Karpas-422 (cell line): ENCODE data around the gene JMJD7. TPM values are rescaled to one million over a fixed set of nuclear protein-coding genes. Genes with fewer than 3 reads are reported as not detected.
A peak's percentile ranks its signal among the peaks of the same experiment; 100 is the strongest.

Source experiments
- DNase-seq: peaks from one replicate; pipeline ENCODE4 v3.0.0-alpha.2; 2015
- H2AFZ ChIP-seq: fragments of 200-600 bp; sonication (generic); 2 replicates; pipeline ENCODE4 v1.6.1; 2014; ENCODE audit warnings: antibody characterized with exemption, low read length, mixed read lengths
- H3K27ac ChIP-seq: fragments of 200-600 bp; sonication (generic); 2 replicates; pipeline ENCODE4 v1.5.1; 2014; ENCODE audit warnings: mild to moderate bottlenecking, low read length, moderate library complexity
- H3K27me3 ChIP-seq: fragments of 200-600 bp; sonication (generic); 2 replicates; pipeline ENCODE4 v1.6.1; 2014; ENCODE audit warnings: low read length, mixed read lengths
- H3K36me3 ChIP-seq: fragments of 200-600 bp; sonication (generic); 2 replicates; pipeline ENCODE4 v1.6.1; 2014; ENCODE audit warnings: low read length, mixed read lengths; ENCODE audit not compliant: insufficient read depth
- H3K4me1 ChIP-seq: fragments of 200-600 bp; sonication (generic); 2 replicates; pipeline ENCODE4 v1.6.1; 2014; ENCODE audit warnings: mild to moderate bottlenecking, low read length, mixed read lengths
- H3K4me2 ChIP-seq: fragments of 200-600 bp; sonication (generic); 2 replicates; pipeline ENCODE4 v1.6.1; 2014; ENCODE audit warnings: low read length, low read depth, mild to moderate bottlenecking; ENCODE audit not compliant: poor library complexity, severe bottlenecking
- H3K4me3 ChIP-seq: fragments of 200-600 bp; sonication (generic); 2 replicates; pipeline ENCODE4 v1.5.1; 2014; ENCODE audit warnings: mild to moderate bottlenecking, antibody characterized with exemption, low read length, mixed read lengths
- H3K79me2 ChIP-seq: fragments of 200-600 bp; sonication (generic); 2 replicates; pipeline ENCODE4 v1.6.1; 2014; ENCODE audit warnings: mild to moderate bottlenecking, low read length, mixed read lengths
- H3K9ac ChIP-seq: fragments of 200-600 bp; sonication (generic); 2 replicates; pipeline ENCODE4 v1.6.0; 2014; ENCODE audit warnings: low read length
- H3K9me2 ChIP-seq: fragments of 200-600 bp; sonication (generic), shearing (Covaris generic); replicated peaks from 2 replicates; pipeline ENCODE4 v1.6.0; 2014; ENCODE audit warnings: mild to moderate bottlenecking, low read length, moderate library complexity; ENCODE audit not compliant: insufficient read depth
- H3K9me3 ChIP-seq: fragments of 300-700, 200-600 bp; sonication (generic); 2 replicates; pipeline ENCODE4 v1.6.1; 2014; ENCODE audit warnings: low read length, mixed read lengths
- H4K20me1 ChIP-seq: fragments of 200-600 bp; sonication (generic); 2 replicates; pipeline ENCODE4 v1.6.1; 2014; ENCODE audit warnings: mild to moderate bottlenecking, antibody characterized with exemption, low read length, low read depth; ENCODE audit not compliant: insufficient read depth
- total RNA-seq: library from RNA; depleted of rRNA; stranded (reverse); fragments of >200 nt; shearing (Covaris generic); gene quantifications from 2 replicates; pipeline ENCODE4 v1.2.3, GENCODE V29; 2014; ENCODE audit warnings: low replicate concordance; rRNA removed

Gene JMJD7
- 2.8 and 9.2 TPM in 2 replicates for total RNA-seq

DNA sequence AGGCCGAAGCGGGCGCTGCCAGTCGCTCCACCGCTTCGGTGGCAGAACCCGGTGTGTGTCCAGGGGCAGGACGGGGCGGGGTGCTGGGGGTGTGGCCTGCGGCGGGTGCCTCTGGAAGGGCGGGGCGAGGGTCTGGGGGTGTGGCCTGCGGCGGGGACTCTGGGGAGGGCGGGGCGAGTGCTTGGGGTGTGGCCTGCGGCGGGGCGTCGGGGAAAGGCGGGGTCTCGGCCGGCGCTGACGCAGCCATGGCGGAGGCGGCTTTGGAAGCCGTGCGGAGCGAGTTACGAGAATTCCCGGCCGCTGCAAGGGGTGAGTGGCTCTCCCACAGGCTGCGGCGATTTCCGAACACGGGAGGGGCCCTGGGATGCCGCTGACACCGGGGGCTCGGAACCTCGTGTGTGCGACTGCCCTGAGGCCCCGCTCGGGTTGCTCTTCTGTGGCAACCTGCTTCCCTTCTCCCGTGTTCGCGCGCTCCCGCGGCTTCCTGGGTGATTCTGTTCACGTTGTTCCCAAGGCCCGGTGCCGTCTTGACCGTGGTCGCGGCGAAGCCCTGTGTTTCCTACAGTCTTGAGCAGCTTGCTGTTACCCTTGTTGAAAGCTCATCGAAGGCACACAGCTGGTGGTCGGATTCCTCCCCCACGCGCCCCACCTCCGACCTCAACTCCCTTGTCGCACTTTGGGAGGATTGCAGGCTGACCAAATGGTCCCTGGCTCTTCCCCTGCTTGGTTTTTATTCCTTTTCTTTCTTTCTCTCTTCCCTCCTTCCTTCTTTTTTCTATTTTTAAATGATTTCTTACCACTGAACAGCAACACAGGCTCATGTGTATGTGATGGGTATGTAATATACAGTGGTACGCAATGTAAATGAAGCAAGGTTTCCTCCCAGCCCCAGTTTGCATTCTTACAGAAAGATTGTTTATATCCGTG is at the start of gene JMJD7:
Gene JMJD7 (plus strand): TSS at position 213 of the 927 bp plus-strand sequence. CDS start 33 bp downstream, at position 246.
- peaks cover 20% of the 10 kb centered on the region for H3K4me1 ChIP-seq

DNA sequence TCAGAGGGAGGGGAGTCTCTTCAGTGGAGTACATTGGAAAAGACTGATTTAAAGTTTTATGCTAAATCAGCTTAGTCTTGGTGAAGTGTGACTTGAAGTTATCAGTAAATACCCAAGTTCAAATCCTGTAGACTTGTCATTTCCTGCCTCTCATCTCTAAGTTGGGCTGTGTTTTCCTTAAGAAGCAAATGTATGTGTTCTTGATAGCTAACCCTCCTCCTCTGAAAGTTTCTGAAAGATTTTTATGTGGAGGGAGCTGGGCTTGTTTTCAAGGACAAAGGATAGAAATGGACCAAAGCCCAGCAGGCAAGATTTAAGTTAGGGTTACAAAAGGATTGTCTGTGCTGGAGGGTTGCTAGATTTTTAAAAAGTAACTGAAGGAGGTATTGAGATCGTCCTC is 49.4 kb upstream of the JMJD7 start:
- Histone ChIP-seq H3K9me2 (no peaks in the 10 kb centered on the region), H2AFZ (no peak overlapping the region), H3K4me2 (peak overlapping the region; percentile 96), H3K36me3 (0 out of 2 replicates have a peak, but pooled peaks cover 3% of the 10 kb centered on the region), H3K4me1 (peaks cover 81% of the 10 kb centered on the region), H3K27me3 (no peaks in the 10 kb centered on the region), H4K20me1 (no peaks in the 10 kb centered on the region), H3K27ac (peak overlapping the region; percentile 8), H3K9ac (no peak overlapping the region), H3K9me3 (no peaks in the 10 kb centered on the region), H3K79me2 (peaks cover 84% of the 10 kb centered on the region), H3K4me3 (no peak overlapping the region)
- DNase-seq, result no peak

More for the DNA sequence above, at the start of gene JMJD7:
- peak within 1 kb of the TSS; percentile 84 for H3K4me2 ChIP-seq
- no peaks in the 10 kb centered on the region for H3K36me3 ChIP-seq
- no peaks in the 10 kb centered on the region for H3K9me3 ChIP-seq
- H3K27me3 ChIP-seq, result no peaks in the 10 kb centered on the region
- H3K9me2 ChIP-seq, result no peaks in the 10 kb centered on the region
- H3K4me3 ChIP-seq, result peak within 1 kb of the TSS; percentile 78
- H2AFZ ChIP-seq, result peak within 1 kb of the TSS; percentile 41; the same call in 1 of the 2 replicates
- peak within 1 kb of the TSS; percentile 74 for H3K9ac ChIP-seq
- DNase-seq, result peak; percentile 95
- H4K20me1 ChIP-seq, result no peaks in the 10 kb centered on the region
- H3K79me2 ChIP-seq, result no peaks in the 10 kb centered on the region
- H3K27ac ChIP-seq, result no peak within 1 kb of the TSS

GRCh38 chr15:41779662-41780157 is 48.2 kb upstream of the JMJD7 start:
- Histone ChIP-seq H4K20me1 (no peaks in the 10 kb centered on the region), H3K4me1 (peaks cover 77% of the 10 kb centered on the region), H3K79me2 (peaks cover 93% of the 10 kb centered on the region), H3K9ac (peak overlapping the region; percentile 15), H3K9me2 (no peaks in the 10 kb centered on the region), H3K36me3 (0 out of 2 replicates have a peak, but pooled peaks cover 3% of the 10 kb centered on the region), H3K4me2 (peak overlapping the region; percentile 8), H3K4me3 (no peak overlapping the region), H3K9me3 (no peaks in the 10 kb centered on the region), H3K27me3 (no peaks in the 10 kb centered on the region), H2AFZ (no peak overlapping the region), H3K27ac (peak overlapping the region; percentile 22)
- no peak for DNase-seq

GRCh38 chr15:41780266-41780665 is 47.6 kb upstream of the JMJD7 start:
- peaks cover 76% of the 10 kb centered on the region for H3K4me1 ChIP-seq
- H3K9ac ChIP-seq, result peak overlapping the region; percentile 15; the same call in 1 of the 2 replicates
- no peaks in the 10 kb centered on the region for H3K27me3 ChIP-seq
- H3K36me3 ChIP-seq, result 0 out of 2 replicates have a peak, but pooled peaks cover 3% of the 10 kb centered on the region
- peak overlapping the region; percentile 22 for H3K27ac ChIP-seq
- H3K4me2 ChIP-seq, result peak overlapping the region; percentile 8
- no peaks in the 10 kb centered on the region for H4K20me1 ChIP-seq
- H2AFZ ChIP-seq, result no peak overlapping the region
- peaks cover 94% of the 10 kb centered on the region for H3K79me2 ChIP-seq
- H3K9me2 ChIP-seq, result no peaks in the 10 kb centered on the region
- no peak overlapping the region for H3K4me3 ChIP-seq
- DNase-seq, result no peak
- no peaks in the 10 kb centered on the region for H3K9me3 ChIP-seq

GRCh38 chr15:41780727-41781126 is 47.2 kb upstream of the JMJD7 start:
- H3K9me3 ChIP-seq, result no peaks in the 10 kb centered on the region
- no peak overlapping the region for H3K27ac ChIP-seq
- no peak overlapping the region for H2AFZ ChIP-seq
- no peaks in the 10 kb centered on the region for H3K27me3 ChIP-seq
- H3K36me3 ChIP-seq, result 0 out of 2 replicates have a peak, but pooled peaks cover 3% of the 10 kb centered on the region
- no peak overlapping the region for H3K4me3 ChIP-seq
- H3K9me2 ChIP-seq, result no peaks in the 10 kb centered on the region
- no peak overlapping the region for H3K4me2 ChIP-seq
- no peaks in the 10 kb centered on the region for H4K20me1 ChIP-seq
- DNase-seq, result no peak
- peaks cover 94% of the 10 kb centered on the region for H3K79me2 ChIP-seq
- peaks cover 71% of the 10 kb centered on the region for H3K4me1 ChIP-seq
- H3K9ac ChIP-seq, result no peak overlapping the region

DNA sequence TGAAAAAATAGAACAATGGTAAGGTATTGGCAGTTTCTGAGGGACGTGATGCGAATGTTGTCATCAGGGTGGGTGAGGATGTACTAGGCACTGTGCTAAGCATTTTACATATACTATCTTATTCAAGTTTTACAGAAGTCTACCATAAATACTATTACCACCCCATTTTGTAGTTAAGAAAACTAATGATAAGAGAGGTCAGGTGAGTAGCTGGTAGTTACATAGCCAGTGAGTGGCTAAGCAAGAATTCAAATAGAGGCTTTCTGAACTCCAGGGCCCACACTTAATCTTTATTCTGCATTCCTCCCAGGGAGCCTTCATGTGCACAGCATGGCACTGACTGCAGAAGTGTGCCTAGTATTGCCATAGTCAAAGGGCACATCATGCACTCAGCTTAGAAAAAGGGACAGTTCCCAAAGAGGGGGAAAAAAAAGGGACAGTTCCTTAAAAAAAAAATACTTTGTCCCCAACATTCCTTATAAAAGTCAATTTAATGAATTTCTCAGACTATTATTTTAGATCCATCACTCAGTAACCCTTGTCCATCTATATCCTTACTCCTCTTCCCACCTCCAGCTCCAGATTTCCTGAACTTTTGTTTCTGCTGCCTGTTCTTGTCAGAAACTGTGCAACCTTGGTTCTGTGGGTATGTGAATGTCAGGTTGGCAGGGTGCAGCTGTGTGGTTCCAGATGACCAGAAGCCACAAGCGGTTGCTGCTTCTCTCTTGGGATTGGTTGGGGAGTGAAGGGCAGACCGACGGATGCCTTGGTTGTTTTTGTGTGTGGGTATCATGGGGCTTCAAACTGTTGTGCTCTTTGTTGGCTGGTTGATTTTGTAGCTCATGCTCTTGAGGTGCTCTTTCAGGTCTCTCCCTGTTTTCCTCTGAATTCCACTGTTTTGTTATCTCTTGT is 45.3 kb upstream of the JMJD7 start:
- 0 out of 2 replicates have a peak, but pooled peaks cover 3% of the 10 kb centered on the region for H3K36me3 ChIP-seq
- H3K79me2 ChIP-seq, result peaks cover 92% of the 10 kb centered on the region
- H3K4me3 ChIP-seq, result peak overlapping the region; percentile 2; the same call in 1 of the 2 replicates
- H3K9me2 ChIP-seq, result no peaks in the 10 kb centered on the region
- peak overlapping the region; percentile 59 for H3K4me2 ChIP-seq
- H3K9me3 ChIP-seq, result no peaks in the 10 kb centered on the region
- peaks cover 55% of the 10 kb centered on the region for H3K4me1 ChIP-seq
- no peaks in the 10 kb centered on the region for H3K27me3 ChIP-seq
- peak overlapping the region; percentile 84 for H3K27ac ChIP-seq
- H3K9ac ChIP-seq, result peak overlapping the region; percentile 18
- peak; percentile 75 for DNase-seq
- H2AFZ ChIP-seq, result no peak overlapping the region
- H4K20me1 ChIP-seq, result no peaks in the 10 kb centered on the region

DNA sequence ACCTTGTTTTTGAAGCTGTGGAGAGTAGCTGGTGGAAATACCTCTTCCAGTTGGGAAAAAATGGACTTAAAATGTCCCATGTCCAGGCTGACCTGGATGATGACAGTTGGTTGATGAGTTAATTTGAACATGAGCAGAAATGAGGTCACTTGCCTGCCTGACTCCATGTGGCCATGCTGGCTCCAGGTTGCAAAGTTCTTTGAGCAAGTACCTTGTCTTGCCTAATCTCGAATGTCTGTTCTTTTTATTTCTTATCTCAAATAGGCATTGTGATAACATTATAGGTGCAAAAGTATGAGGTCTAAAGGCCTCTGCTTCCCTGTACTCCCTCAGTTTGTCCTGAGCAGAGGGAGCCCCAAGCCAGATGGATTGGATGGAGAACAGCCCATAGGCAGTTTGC is 44.6 kb upstream of the JMJD7 start:
- no peaks in the 10 kb centered on the region for H3K9me3 ChIP-seq
- H3K36me3 ChIP-seq, result 0 out of 2 replicates have a peak, but pooled peaks cover 3% of the 10 kb centered on the region
- H4K20me1 ChIP-seq, result no peaks in the 10 kb centered on the region
- no peak for DNase-seq
- H3K4me3 ChIP-seq, result no peak overlapping the region
- H3K9ac ChIP-seq, result peak overlapping the region; percentile 18
- H3K27ac ChIP-seq, result peak overlapping the region; percentile 84
- H3K4me1 ChIP-seq, result peaks cover 53% of the 10 kb centered on the region
- H3K4me2 ChIP-seq, result peak overlapping the region; percentile 59
- H2AFZ ChIP-seq, result no peak overlapping the region
- H3K9me2 ChIP-seq, result no peaks in the 10 kb centered on the region
- H3K27me3 ChIP-seq, result no peaks in the 10 kb centered on the region
- H3K79me2 ChIP-seq, result peaks cover 89% of the 10 kb centered on the region
